Dendritic cell treated with granulocyte-macrophage colony-stimulating factor and Interleukin-4, amounts not matched to agents 40 ng/mL and 50 ng/mL, for 4 days (primary cell): Measurements from ENCODE around the gene TMEM33.

ENCODE experiments used
- H3K27ac Mint-ChIP-seq: one replicate; pipeline ENCODE4 v1.8.0; 2022; ENCODE audit warnings: mild to moderate bottlenecking, mixed read lengths
- H3K27me3 Mint-ChIP-seq: one replicate; pipeline ENCODE4 v1.8.0; 2022; ENCODE audit warnings: mild to moderate bottlenecking, mixed read lengths
- H3K36me3 Mint-ChIP-seq: one replicate; pipeline ENCODE4 v1.8.0; 2022; ENCODE audit warnings: low read depth, mixed read lengths
- H3K4me1 Mint-ChIP-seq: one replicate; pipeline ENCODE4 v1.8.0; 2022; ENCODE audit warnings: low read depth, mixed read lengths
- H3K4me3 Mint-ChIP-seq: one replicate; pipeline ENCODE4 v1.8.0; 2022; ENCODE audit warnings: mild to moderate bottlenecking, moderate library complexity, mixed read lengths
- H3K9me3 Mint-ChIP-seq: one replicate; pipeline ENCODE4 v1.8.0; 2022; ENCODE audit warnings: mixed read lengths
- intact Hi-C: fragments of 100-400 bp; cut with micrococcal nuclease; formaldehyde crosslinking; loops from one replicate; pipeline ENCODE4 v1.15.0; 2022

The TMEM33 gene

DNA sequence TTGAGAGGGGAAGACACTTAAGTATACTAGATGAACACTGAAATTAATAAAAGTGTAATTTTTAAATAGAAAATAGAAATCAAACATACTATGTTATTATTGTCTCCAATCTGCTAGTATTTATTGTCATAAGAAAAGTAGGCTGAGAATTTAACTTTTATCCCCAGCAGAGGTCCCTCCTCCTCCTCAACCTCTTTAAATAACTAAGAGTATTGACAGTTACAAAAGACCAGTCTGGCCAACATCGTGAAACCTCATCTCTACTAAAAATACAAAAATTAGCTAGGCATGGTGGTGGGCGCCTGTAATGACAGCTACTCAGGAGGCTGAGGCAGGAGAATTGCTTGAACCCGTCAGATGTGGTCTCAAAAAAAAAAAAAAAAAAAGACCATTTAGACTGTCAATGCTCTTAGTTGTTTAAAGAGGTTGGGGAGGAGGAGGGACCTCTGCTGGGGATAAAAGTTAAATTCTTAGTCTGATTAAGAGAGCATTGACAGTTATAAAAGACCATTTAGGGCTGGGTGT is 59.3 kb downstream of the TMEM33 start:
- no peak overlapping the region for H3K4me3 Mint-ChIP-seq
- no peaks in the 10 kb centered on the region for H3K9me3 Mint-ChIP-seq
- no peak overlapping the region for H3K27ac Mint-ChIP-seq
- H3K27me3 Mint-ChIP-seq: no peaks in the 10 kb centered on the region
- intact Hi-C loops: no loop called here
- H3K36me3 Mint-ChIP-seq: peaks cover 31% of the 10 kb centered on the region
- H3K4me1 Mint-ChIP-seq: peaks cover 21% of the 10 kb centered on the region

DNA sequence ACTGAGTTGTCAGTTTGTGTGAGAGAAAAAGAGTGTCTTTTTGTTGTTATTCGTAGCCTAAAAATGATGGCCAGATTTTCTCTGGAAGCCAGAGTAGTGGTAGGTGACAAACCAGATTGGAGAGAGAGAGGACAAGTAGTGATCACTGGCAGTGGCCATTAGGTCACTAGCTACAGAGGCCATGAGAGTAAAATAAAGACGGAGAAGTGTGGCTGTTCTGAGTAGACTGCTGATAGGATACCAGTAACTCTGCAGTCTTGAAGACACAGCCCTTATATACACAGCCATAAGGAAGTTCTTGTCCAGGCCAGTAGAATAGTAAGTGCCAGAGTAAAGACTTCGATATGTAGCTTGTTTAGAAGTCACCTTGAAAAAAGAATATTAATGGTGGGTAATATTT is 62.8 kb downstream of the TMEM33 start:
- H3K4me1 Mint-ChIP-seq: peaks cover 11% of the 10 kb centered on the region
- H3K36me3 Mint-ChIP-seq: peaks cover 31% of the 10 kb centered on the region
- H3K9me3 Mint-ChIP-seq: no peaks in the 10 kb centered on the region
- H3K27me3 Mint-ChIP-seq: no peaks in the 10 kb centered on the region
- no peak overlapping the region for H3K4me3 Mint-ChIP-seq
- H3K27ac Mint-ChIP-seq: no peak overlapping the region
- intact Hi-C loops: no loop called here

DNA sequence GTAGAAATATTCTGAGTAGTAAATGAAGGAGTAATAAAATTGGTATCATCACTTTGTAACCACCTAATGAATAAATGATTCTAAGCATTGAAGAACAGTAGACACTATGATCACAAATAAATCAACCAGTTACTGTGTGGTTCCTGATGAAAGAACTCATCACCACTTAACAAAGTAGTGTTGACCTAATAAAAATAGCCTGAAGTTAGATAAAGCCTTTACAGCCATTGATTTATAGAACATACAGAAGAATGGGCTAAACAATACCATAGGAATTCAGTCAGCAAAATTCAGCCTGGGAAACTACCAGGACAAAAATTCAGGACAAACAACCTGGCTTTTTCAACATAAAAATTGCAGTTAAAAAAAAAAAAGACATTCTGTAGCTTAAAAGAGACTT is 64.1 kb downstream of the TMEM33 start:
- Mint-ChIP-seq H3K27me3 (no peaks in the 10 kb centered on the region), H3K9me3 (no peaks in the 10 kb centered on the region), H3K27ac (no peak overlapping the region), H3K36me3 (peaks cover 44% of the 10 kb centered on the region), H3K4me3 (no peak overlapping the region), H3K4me1 (peaks cover 17% of the 10 kb centered on the region)
- intact Hi-C loops: no loop called here

DNA sequence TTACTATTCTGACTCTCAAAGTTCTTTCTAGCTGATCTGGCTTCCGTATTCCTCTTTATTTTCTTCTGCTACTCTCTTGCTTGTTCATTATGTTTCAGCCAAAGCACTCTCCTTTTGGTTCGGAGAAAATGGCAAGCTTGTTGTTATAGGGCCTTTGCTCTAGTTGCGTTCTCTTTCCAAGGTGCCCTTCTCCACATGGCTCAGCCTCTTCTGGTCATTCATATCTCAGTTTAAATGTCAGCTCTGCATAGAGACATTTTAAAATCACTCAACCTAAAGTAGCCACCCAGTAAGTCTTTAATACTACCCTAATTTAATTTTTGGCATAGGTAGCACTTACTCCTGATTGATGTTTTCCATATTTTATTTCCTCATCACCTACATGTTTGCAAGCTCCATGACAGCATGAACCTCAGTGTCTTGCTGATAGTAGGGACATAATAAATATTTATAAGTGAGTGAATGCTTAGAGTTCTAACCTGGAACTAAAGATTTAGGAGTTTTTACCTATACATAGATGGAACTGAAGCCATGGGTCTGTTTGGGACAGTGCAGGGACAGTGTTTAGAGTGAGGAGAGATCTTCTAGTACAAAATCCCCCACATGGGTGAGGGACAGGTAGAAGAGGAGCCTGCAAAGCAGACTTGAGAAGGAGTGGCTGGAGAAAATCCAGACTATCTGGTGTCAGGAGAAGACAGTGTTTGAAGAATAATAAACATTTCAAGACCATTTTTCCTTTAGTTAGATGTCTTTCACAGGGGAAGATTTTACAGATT is 73.0 kb downstream of the TMEM33 start:
- no peak overlapping the region for H3K27ac Mint-ChIP-seq
- no peak overlapping the region for H3K4me3 Mint-ChIP-seq
- H3K9me3 Mint-ChIP-seq: no peaks in the 10 kb centered on the region
- no peaks in the 10 kb centered on the region for H3K27me3 Mint-ChIP-seq
- intact Hi-C loops: no loop called here
- peaks cover 20% of the 10 kb centered on the region for H3K4me1 Mint-ChIP-seq
- H3K36me3 Mint-ChIP-seq: peaks cover 69% of the 10 kb centered on the region
